HEK293 (cell line): ENCODE measurements around the gene UNC80.

Experiments
- CTCF ChIA-PET: fragments of 350-600 bp; formaldehyde crosslinking; extraction: SDS; loops from one replicate; lab custom pipeline; 2021; ENCODE audit warnings: antibody characterized with exemption; lab: Yijun Ruan, JAX
- POLR2A ChIA-PET: fragments of 300-600 bp; formaldehyde crosslinking; extraction: SDS; loops from one replicate; lab custom pipeline; 2020; ENCODE audit warnings: antibody characterized with exemption, inconsistent platforms; lab: Yijun Ruan, JAX
- H3K27ac ChIP-seq: fragments of 200-500 bp; sonication (Bioruptor generic); 2 replicates; pipeline ENCODE4 v1.5.1; 2014; ENCODE audit warnings: low read depth, low read length, control low read depth, inconsistent platforms; ENCODE audit errors: extremely low read depth
- H3K36me3 ChIP-seq, 2 experiments: fragments of 200-500 bp in 1 of 2; sonication (Bioruptor generic) in 1 of 2; 1 replicate in 1 of 2; 2 replicates in 1 of 2; pipeline ENCODE4 v1.5.1; 2014 to 2017; ENCODE audit warnings: inconsistent platforms in 2 of 2, low read length in 2 of 2; ENCODE audit not compliant: control insufficient read depth in 2 of 2, insufficient read depth in 1 of 2
- H3K4me1 ChIP-seq: fragments of 200-500 bp; sonication (Bioruptor generic); 2 replicates; pipeline ENCODE4 v1.5.1; 2014; ENCODE audit warnings: mild to moderate bottlenecking, low read length, inconsistent platforms; ENCODE audit not compliant: control insufficient read depth, insufficient read depth
- H3K4me3 ChIP-seq: 2 replicates; pipeline ENCODE4 v1.5.1; 2011; ENCODE audit warnings: low read depth, mild to moderate bottlenecking, control low read depth, low read length, moderate library complexity
- H3K9me3 ChIP-seq: fragments of 200-500 bp; sonication (Bioruptor generic); 2 replicates; pipeline ENCODE4 v1.5.1; 2014; ENCODE audit warnings: low read depth, low read length, inconsistent platforms; ENCODE audit not compliant: control insufficient read depth, insufficient read depth
- BCL6B ChIP-seq: fragments of 450-650 bp; formaldehyde crosslinking; IDR thresholded peaks from 2 replicates; pipeline ENCODE4 v1.5.1; 2017; ENCODE audit warnings: missing biosample characterization, missing genetic modification characterization
- GLIS2 ChIP-seq: fragments of 450-650 bp; formaldehyde crosslinking; IDR thresholded peaks from 2 replicates; pipeline ENCODE4 v1.5.1; 2016; ENCODE audit warnings: missing biosample characterization, missing genetic modification characterization
- HOXD13 ChIP-seq: sonication (generic); formaldehyde crosslinking; IDR thresholded peaks from 2 replicates; pipeline ENCODE4 v1.8.0; 2022; ENCODE audit warnings: missing genetic modification reagents, borderline replicate concordance
- KLF7 ChIP-seq: fragments of 450-650 bp; formaldehyde crosslinking; IDR thresholded peaks from 2 replicates; pipeline ENCODE4 v1.5.1; 2016; ENCODE audit warnings: missing biosample characterization, missing genetic modification characterization, borderline replicate concordance
- KLF8 ChIP-seq: fragments of 450-650 bp; formaldehyde crosslinking; IDR thresholded peaks from 2 replicates; pipeline ENCODE4 v1.5.1; 2016; ENCODE audit warnings: missing biosample characterization, missing genetic modification characterization
- MEIS1 ChIP-seq: sonication (generic); formaldehyde crosslinking; IDR thresholded peaks from 2 replicates; pipeline ENCODE4 v1.8.1; 2022; ENCODE audit warnings: missing genetic modification reagents, mild to moderate bottlenecking, borderline replicate concordance
- MZF1 ChIP-seq: fragments of 450-650 bp; formaldehyde crosslinking; IDR thresholded peaks from 2 replicates; pipeline ENCODE4 v1.5.1; 2017; ENCODE audit warnings: missing biosample characterization, missing genetic modification characterization, borderline replicate concordance
- OVOL3 ChIP-seq: fragments of 450-650 bp; formaldehyde crosslinking; IDR thresholded peaks from 2 replicates; pipeline ENCODE4 v1.5.1; 2016; ENCODE audit warnings: missing biosample characterization, missing genetic modification characterization
- REPIN1 ChIP-seq: fragments of 450-650 bp; formaldehyde crosslinking; IDR thresholded peaks from 2 replicates; pipeline ENCODE4 v1.5.1; 2017; ENCODE audit warnings: missing biosample characterization, missing genetic modification characterization, low read depth
- ZBTB20 ChIP-seq: fragments of 450-650 bp; formaldehyde crosslinking; IDR thresholded peaks from 2 replicates; pipeline ENCODE4 v1.5.1; 2016; ENCODE audit warnings: missing biosample characterization, missing genetic modification characterization
- ZBTB7A ChIP-seq: fragments of 450-650 bp; formaldehyde crosslinking; IDR thresholded peaks from 2 replicates; pipeline ENCODE4 v1.5.1; 2016; ENCODE audit warnings: low read depth, missing biosample characterization, missing genetic modification characterization
- ZNF112 ChIP-seq: fragments of 450-650 bp; formaldehyde crosslinking; IDR thresholded peaks from 2 replicates; pipeline ENCODE4 v1.5.0; 2017; ENCODE audit warnings: missing biosample characterization, missing genetic modification characterization
- ZNF114 ChIP-seq: fragments of 450-650 bp; formaldehyde crosslinking; IDR thresholded peaks from 2 replicates; pipeline ENCODE4 v1.5.0; 2017; ENCODE audit warnings: missing biosample characterization, missing genetic modification characterization
- ZNF132 ChIP-seq: fragments of 450-650 bp; formaldehyde crosslinking; IDR thresholded peaks from 2 replicates; pipeline ENCODE4 v1.5.1; 2017; ENCODE audit warnings: missing biosample characterization, missing genetic modification characterization, borderline replicate concordance
- ZNF221 ChIP-seq: fragments of 450-650 bp; formaldehyde crosslinking; IDR thresholded peaks from 2 replicates; pipeline ENCODE4 v1.5.1; 2017; ENCODE audit warnings: missing biosample characterization, missing genetic modification characterization, borderline replicate concordance
- ZNF302 ChIP-seq: fragments of 450-650 bp; formaldehyde crosslinking; IDR thresholded peaks from 2 replicates; pipeline ENCODE4 v1.5.1; 2016; ENCODE audit warnings: missing biosample characterization, missing genetic modification characterization, low read depth
- ZNF404 ChIP-seq: fragments of 450-650 bp; formaldehyde crosslinking; IDR thresholded peaks from 2 replicates; pipeline ENCODE4 v1.5.1; 2017; ENCODE audit warnings: missing biosample characterization, missing genetic modification characterization
- ZNF514 ChIP-seq: fragments of 450-650 bp; formaldehyde crosslinking; IDR thresholded peaks from 2 replicates; pipeline ENCODE4 v1.5.1; 2016; ENCODE audit warnings: missing biosample characterization, missing genetic modification characterization
- ZNF639 ChIP-seq: fragments of 450-650 bp; formaldehyde crosslinking; IDR thresholded peaks from 2 replicates; pipeline ENCODE4 v1.5.1; 2016; ENCODE audit warnings: missing biosample characterization, missing genetic modification characterization
- ZNF654 ChIP-seq: fragments of 450-650 bp; formaldehyde crosslinking; IDR thresholded peaks from 2 replicates; pipeline ENCODE4 v1.5.1; 2016; ENCODE audit warnings: low read depth, missing biosample characterization, missing genetic modification characterization
- ZNF658 ChIP-seq: fragments of 450-650 bp; formaldehyde crosslinking; IDR thresholded peaks from 2 replicates; pipeline ENCODE4; 2016; ENCODE audit warnings: missing biosample characterization, missing genetic modification characterization
- ZNF692 ChIP-seq: fragments of 450-650 bp; formaldehyde crosslinking; IDR thresholded peaks from 2 replicates; pipeline ENCODE4 v1.5.1; 2016; ENCODE audit warnings: missing biosample characterization, missing genetic modification characterization
- ZNF76 ChIP-seq: fragments of 450-650 bp; formaldehyde crosslinking; IDR thresholded peaks from 2 replicates; pipeline ENCODE4; 2016; ENCODE audit warnings: low read depth, missing biosample characterization, missing genetic modification characterization, borderline replicate concordance
- ZNF777 ChIP-seq: fragments of 450-650 bp; formaldehyde crosslinking; IDR thresholded peaks from 2 replicates; pipeline ENCODE4 v1.5.1; 2017; ENCODE audit warnings: missing biosample characterization, missing genetic modification characterization, borderline replicate concordance
- ZSCAN16 ChIP-seq: fragments of 450-650 bp; formaldehyde crosslinking; IDR thresholded peaks from 2 replicates; pipeline ENCODE4 v1.5.1; 2016; ENCODE audit warnings: missing biosample characterization, missing genetic modification characterization

The UNC80 gene

GRCh38 chr2:209809256-209809655 lies 37.6 kb downstream of the UNC80 start:
- no peak overlapping the region for H3K27ac ChIP-seq
- H3K36me3 ChIP-seq, result no peaks in the 10 kb centered on the region
- ChIA-PET CTCF (no interaction called here), POLR2A (no interaction called here)
- H3K4me3 ChIP-seq, result no peak overlapping the region
- no peak for TF ChIP-seq ZNF114 (tag by site-specific recombination)
- no peak for TF ChIP-seq BCL6B (tag by site-specific recombination)
- no peak for TF ChIP-seq ZNF514 (tag by site-specific recombination)
- no peak for TF ChIP-seq ZNF76
- no peak for TF ChIP-seq ZNF221
- TF ChIP-seq ZSCAN16 (tag by site-specific recombination), result no peak
- no peak for TF ChIP-seq REPIN1 (tag by site-specific recombination)
- TF ChIP-seq ZNF639 (tag by site-specific recombination), result no peak
- TF ChIP-seq KLF7 (tag by site-specific recombination), result no peak
- no peak for TF ChIP-seq ZNF692 (tag by site-specific recombination)
- TF ChIP-seq ZBTB20 (tag by site-specific recombination), result no peak
- no peaks in the 10 kb centered on the region for H3K9me3 ChIP-seq
- H3K4me1 ChIP-seq, result no peaks in the 10 kb centered on the region

GRCh38 chr2:209817844-209818271 lies 46.2 kb downstream of the UNC80 start:
- TF ChIP-seq ZNF404, result no peak
- no peak for TF ChIP-seq MZF1 (tag by site-specific recombination)
- no peak for TF ChIP-seq ZNF658 (tag by site-specific recombination)
- no peak for TF ChIP-seq ZBTB7A
- TF ChIP-seq ZNF654, result no peak
- no peak for TF ChIP-seq MEIS1 (CRISPR knock-in tag)
- no peak for TF ChIP-seq KLF8 (tag by site-specific recombination)
- TF ChIP-seq OVOL3 (tag by site-specific recombination), result no peak
- TF ChIP-seq ZNF777 (tag by site-specific recombination), result no peak
- TF ChIP-seq ZBTB20 (tag by site-specific recombination), result no peak
- no peak for TF ChIP-seq ZNF112
- TF ChIP-seq ZNF302 (tag by site-specific recombination), result no peak
- no peak for TF ChIP-seq ZNF132
- TF ChIP-seq ZNF76, result no peak
- no peak for TF ChIP-seq ZNF514 (tag by site-specific recombination)
- no peak for TF ChIP-seq HOXD13
- no peak for TF ChIP-seq GLIS2 (tag by site-specific recombination)
- CTCF ChIA-PET, result interaction anchor here (0.6 kb wide), 1 partner anchor 256 kb away, joined by 4 read pairs; no protein-coding TSS in a partner anchor
- POLR2A ChIA-PET, result no interaction called here
- Histone ChIP-seq H3K36me3 (no peaks in the 10 kb centered on the region), H3K4me3 (no peak overlapping the region), H3K9me3 (no peaks in the 10 kb centered on the region), H3K4me1 (no peaks in the 10 kb centered on the region), H3K27ac (no peak overlapping the region)
